Peyer's patch (tissue), 4 donors: ENCODE data around the gene DNAJC8.

Source experiments
- POLR2A ChIP-seq, 2 donors: fragments of 450-650 bp; IDR thresholded peaks; one replicate each; pipeline ENCODE4 v1.5.1; 2017; ENCODE audit warnings: antibody characterized with exemption in 2 of 2, mild to moderate bottlenecking in 2 of 2, moderate library complexity in 2 of 2
- TF ChIP-seq, protein P1 (sequence below), 6 experiments: fragments of 450-650 bp in 4 of 6; fragments of 200-600 bp in 2 of 6; sonication (generic) in 1 of 6; IDR thresholded peaks; one replicate each; pipeline ENCODE4 v1.5.1; 2017 to 2019; ENCODE audit warnings: antibody characterized with exemption in 6 of 6, mild to moderate bottlenecking in 3 of 6, moderate library complexity in 1 of 6

DNA sequence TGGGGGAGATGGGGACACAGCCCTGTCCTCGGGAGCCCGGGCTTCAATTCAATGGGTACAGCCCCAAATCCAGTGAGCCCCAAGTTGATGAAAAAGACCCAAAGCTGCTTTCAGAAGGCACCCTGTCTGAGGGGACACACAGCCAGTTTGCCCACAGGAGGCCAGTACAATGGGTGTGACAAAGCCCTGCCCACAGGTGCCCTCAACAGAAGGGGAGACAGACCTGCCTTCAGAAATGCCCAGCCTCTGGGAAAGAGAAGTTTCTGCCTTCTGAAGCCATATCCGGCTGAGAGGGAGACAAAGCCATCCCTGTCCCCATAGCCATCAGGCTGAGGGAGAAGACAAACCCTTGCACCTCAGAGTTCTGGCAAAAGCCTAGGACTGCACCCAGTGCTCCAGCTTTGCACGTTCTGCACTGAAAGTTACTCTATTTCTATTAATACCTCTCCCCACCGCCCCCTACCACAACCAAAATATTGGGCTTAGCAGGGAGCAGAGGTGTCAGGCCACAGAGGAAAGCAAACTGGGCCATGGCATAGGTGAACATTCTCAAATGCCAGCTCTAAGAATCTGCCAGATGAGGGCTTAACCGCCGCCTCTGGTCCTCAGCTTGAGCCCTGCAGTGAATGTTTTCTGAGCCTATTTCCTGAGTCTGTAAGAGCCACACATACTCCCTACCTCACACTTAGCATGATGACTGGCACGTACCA lies 38.3 kb downstream of the DNAJC8 start:
- TF ChIP-seq, protein P1, sequence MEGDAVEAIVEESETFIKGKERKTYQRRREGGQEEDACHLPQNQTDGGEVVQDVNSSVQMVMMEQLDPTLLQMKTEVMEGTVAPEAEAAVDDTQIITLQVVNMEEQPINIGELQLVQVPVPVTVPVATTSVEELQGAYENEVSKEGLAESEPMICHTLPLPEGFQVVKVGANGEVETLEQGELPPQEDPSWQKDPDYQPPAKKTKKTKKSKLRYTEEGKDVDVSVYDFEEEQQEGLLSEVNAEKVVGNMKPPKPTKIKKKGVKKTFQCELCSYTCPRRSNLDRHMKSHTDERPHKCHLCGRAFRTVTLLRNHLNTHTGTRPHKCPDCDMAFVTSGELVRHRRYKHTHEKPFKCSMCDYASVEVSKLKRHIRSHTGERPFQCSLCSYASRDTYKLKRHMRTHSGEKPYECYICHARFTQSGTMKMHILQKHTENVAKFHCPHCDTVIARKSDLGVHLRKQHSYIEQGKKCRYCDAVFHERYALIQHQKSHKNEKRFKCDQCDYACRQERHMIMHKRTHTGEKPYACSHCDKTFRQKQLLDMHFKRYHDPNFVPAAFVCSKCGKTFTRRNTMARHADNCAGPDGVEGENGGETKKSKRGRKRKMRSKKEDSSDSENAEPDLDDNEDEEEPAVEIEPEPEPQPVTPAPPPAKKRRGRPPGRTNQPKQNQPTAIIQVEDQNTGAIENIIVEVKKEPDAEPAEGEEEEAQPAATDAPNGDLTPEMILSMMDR (IDR thresholded peaks at IDR 0.05), result no peak
- TF ChIP-seq POLR2A (IDR thresholded peaks at IDR 0.05), result no peak
